Mesothelial cell of epicardium (in vitro differentiated cells): ENCODE measurements around the gene RPRD2. TPM values are rescaled to one million over a fixed set of nuclear protein-coding genes. Genes with fewer than 3 reads are reported as not detected.

Experiments used
- DNase-seq, 2 experiments: peaks; one replicate each; pipeline ENCODE4 v3.0.0; 2021; ENCODE audit warnings: low spot score in 2 of 2; ENCODE audit not compliant: unreplicated experiment in 2 of 2
- H3K27ac Mint-ChIP-seq: 2 replicates; pipeline ENCODE4 v1.8.0; 2021; ENCODE audit warnings: mixed read lengths
- H3K27me3 Mint-ChIP-seq: 2 replicates; pipeline ENCODE4 v1.8.0; 2021; ENCODE audit warnings: low read depth, mixed read lengths
- H3K36me3 Mint-ChIP-seq: 2 replicates; pipeline ENCODE4 v1.8.0; 2021; ENCODE audit warnings: mixed read lengths
- H3K4me1 Mint-ChIP-seq: 2 replicates; pipeline ENCODE4 v1.8.0; 2021; ENCODE audit warnings: mixed read lengths
- H3K4me3 Mint-ChIP-seq: 2 replicates; pipeline ENCODE4 v1.8.0; 2021; ENCODE audit warnings: mild to moderate bottlenecking, moderate library complexity, mixed read lengths
- H3K9me3 Mint-ChIP-seq: 2 replicates; pipeline ENCODE4 v1.8.0; 2021; ENCODE audit warnings: mixed read lengths
- microRNA-seq: library from miRNA; unstranded; fragments of <30 nt; microRNA quantifications from one replicate; pipeline ENCODE4 v1.2.0, GENCODE V29; 2021; ENCODE audit warnings: inconsistent platforms, mixed read lengths
- total RNA-seq: library from RNA; stranded (reverse); gene quantifications from 3 replicates; pipeline ENCODE4 v1.2.1, GENCODE V29; 2021
- TF ChIP-seq, protein P1 (sequence below): fragments of 200-600 bp; sonication (generic); IDR thresholded peaks from one replicate; pipeline ENCODE4 v1.5.0; 2021; ENCODE audit warnings: antibody characterized with exemption; ENCODE audit not compliant: unreplicated experiment

The RPRD2 gene
- total RNA-seq, 1 donor from 2014 or later: 38.5 TPM

DNA sequence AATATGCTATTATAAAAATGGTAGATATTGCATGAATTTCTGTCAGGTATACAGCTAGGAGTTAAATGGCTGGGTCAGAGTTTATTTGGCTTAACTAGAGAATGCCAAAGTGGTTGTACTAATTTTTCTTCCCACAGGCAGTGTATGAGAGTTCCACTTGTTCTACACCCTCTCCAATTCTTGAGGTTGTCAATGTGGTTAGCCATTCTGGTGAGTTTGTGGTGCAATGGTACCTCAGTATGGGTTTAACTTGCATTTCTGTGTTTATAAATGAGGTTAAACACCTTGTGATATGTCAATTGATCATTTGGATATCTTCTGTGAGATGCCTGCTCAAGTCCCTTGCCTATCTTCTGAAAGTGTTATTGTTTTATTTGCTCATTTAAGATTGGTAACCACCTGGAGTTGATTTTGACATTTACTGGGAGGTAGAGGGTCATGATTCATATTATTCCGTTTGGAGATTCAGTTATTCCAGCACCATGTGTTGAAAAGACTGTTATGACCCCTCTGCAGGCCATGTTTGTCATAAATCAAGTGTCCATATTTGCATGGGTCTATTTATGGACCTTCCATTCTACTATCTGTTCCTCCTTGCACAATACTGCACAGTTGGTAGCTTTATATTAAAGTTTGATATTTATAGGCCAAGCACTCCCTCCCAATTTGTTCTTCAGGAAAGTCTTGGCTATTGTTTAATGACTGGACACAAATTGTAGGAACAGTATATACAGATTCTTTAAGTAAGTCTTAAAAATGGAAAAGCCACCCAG, 157.4 kb downstream of the RPRD2 start:
- H3K27ac Mint-ChIP-seq: no peak overlapping the region
- H3K27me3 Mint-ChIP-seq: no peaks in the 10 kb centered on the region
- H3K4me3 Mint-ChIP-seq: no peak overlapping the region
- no peaks in the 10 kb centered on the region for H3K36me3 Mint-ChIP-seq
- H3K4me1 Mint-ChIP-seq: peaks cover 9% of the 10 kb centered on the region
- no peaks in the 10 kb centered on the region for H3K9me3 Mint-ChIP-seq
- TF ChIP-seq, protein P1, sequence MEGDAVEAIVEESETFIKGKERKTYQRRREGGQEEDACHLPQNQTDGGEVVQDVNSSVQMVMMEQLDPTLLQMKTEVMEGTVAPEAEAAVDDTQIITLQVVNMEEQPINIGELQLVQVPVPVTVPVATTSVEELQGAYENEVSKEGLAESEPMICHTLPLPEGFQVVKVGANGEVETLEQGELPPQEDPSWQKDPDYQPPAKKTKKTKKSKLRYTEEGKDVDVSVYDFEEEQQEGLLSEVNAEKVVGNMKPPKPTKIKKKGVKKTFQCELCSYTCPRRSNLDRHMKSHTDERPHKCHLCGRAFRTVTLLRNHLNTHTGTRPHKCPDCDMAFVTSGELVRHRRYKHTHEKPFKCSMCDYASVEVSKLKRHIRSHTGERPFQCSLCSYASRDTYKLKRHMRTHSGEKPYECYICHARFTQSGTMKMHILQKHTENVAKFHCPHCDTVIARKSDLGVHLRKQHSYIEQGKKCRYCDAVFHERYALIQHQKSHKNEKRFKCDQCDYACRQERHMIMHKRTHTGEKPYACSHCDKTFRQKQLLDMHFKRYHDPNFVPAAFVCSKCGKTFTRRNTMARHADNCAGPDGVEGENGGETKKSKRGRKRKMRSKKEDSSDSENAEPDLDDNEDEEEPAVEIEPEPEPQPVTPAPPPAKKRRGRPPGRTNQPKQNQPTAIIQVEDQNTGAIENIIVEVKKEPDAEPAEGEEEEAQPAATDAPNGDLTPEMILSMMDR: no peak
- no peak for DNase-seq

DNA sequence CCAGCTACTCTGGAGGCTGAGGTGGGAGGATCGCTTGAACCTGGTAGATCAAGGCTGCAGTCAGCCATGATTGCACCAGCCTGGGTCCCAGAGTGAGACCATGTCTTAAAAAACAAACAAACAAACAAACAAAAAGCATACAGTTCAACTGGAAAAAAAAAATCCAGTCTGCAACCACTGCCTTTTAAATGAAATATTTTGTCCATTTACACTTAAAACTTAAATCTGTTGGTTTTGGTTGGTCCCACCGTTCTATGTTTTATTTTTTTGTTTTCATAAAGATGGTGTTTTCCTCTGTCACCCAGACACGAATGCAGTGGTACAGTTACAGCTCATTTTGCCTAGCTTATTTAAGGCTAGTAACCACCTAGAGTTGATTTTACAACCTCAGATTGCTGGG, 161.4 kb downstream of the RPRD2 start:
- Mint-ChIP-seq H3K27me3 (no peaks in the 10 kb centered on the region), H3K4me1 (peaks cover 5% of the 10 kb centered on the region), H3K36me3 (no peaks in the 10 kb centered on the region)

More for the DNA sequence above, 161.4 kb downstream of the RPRD2 start:
- TF ChIP-seq, protein P1: no peak
- H3K4me3 Mint-ChIP-seq: no peak overlapping the region
- H3K9me3 Mint-ChIP-seq: no peaks in the 10 kb centered on the region
- DNase-seq: no peak
- no peak overlapping the region for H3K27ac Mint-ChIP-seq

Small RNA genes lying within 50 kb of the gene (microRNA-seq; reads per million reads assigned to microRNA genes)
- gene MIR6878: not detected

Other genes with a start within 250 kb of the RPRD2 start
- gene PLEKHO1, start 214.2 kb upstream of the RPRD2 start, total RNA-seq: 80.1 to 84.5 TPM (median 81.8 TPM) in 3 replicates
- 50.2 to 56.6 TPM (median 56.2 TPM) in 3 replicates for gene ANP32E, start 128.0 kb upstream of the RPRD2 start, total RNA-seq
- 3.8 to 5.0 TPM (median 3.8 TPM) in 3 replicates for gene CA14, start 106.4 kb upstream of the RPRD2 start, total RNA-seq
- gene APH1A, start 95.1 kb upstream of the RPRD2 start, total RNA-seq: 138 to 145 TPM (median 143 TPM) in 3 replicates
- 17.7 to 19.9 TPM (median 19.0 TPM) in 3 replicates for gene C1orf54, start 91.4 kb upstream of the RPRD2 start, total RNA-seq
- gene CIART, start 81.6 kb upstream of the RPRD2 start, total RNA-seq: 9.2 to 10.6 TPM (median 9.8 TPM) in 3 replicates
- 64.3 to 65.6 TPM (median 65.5 TPM) in 3 replicates for gene MRPS21, start 70.3 kb upstream of the RPRD2 start, total RNA-seq
- 81.2 to 87.1 TPM (median 84.1 TPM) in 3 replicates for gene PRPF3, start 42.6 kb upstream of the RPRD2 start, total RNA-seq
- 31.7 to 33.3 TPM (median 32.6 TPM) in 3 replicates for gene TARS2, start 123.3 kb downstream of the RPRD2 start, total RNA-seq
- 4.9 to 5.0 TPM (median 4.9 TPM) in 3 replicates for gene ECM1, start 144.0 kb downstream of the RPRD2 start, total RNA-seq
- 1.2 to 1.9 TPM (median 1.7 TPM) in 3 replicates for gene FALEC, start 151.6 kb downstream of the RPRD2 start, total RNA-seq
- gene ADAMTSL4, start 185.3 kb downstream of the RPRD2 start, total RNA-seq: 16.1 to 18.0 TPM (median 16.6 TPM) in 3 replicates
- gene MCL1, start 215.5 kb downstream of the RPRD2 start, total RNA-seq: 257 to 268 TPM (median 262 TPM) in 3 replicates